GM18519 (cell line): ENCODE results near the gene IFNG.
A peak's percentile ranks its signal among the peaks of the same experiment; 100 is the strongest.
"Not testable (repeated sequence)": the region's sequence is repeated elsewhere in the genome, so short reads cannot be mapped to it uniquely, and the experiment has no call there.

Experiments
- ATAC-seq: cut with Tn5 transposase; IDR thresholded peaks from one replicate; pipeline ENCODE4 v1.9.1; 2021; ENCODE audit warnings: mild to moderate bottlenecking, moderate library complexity; ENCODE audit not compliant: unreplicated experiment, low FRiP score

Gene IFNG

GRCh38 chr12:68159681-68160304 lies at the start of gene IFNG:
IFNG (minus strand) TSS chr12:68159740; CDS start chr12:68159615, 125 bp downstream.
- ATAC-seq = no peak

GRCh38 chr12:68209048-68209728 lies 49.6 kb upstream of the IFNG start:
- not testable (repeated sequence) for ATAC-seq

- ATAC-seq = no peak
These were observed 47.7 kb upstream of the IFNG start for GRCh38 chr12:68207276-68207675.

- no peak for ATAC-seq
These were observed 46.9 kb upstream of the IFNG start for GRCh38 chr12:68206446-68206845.

GRCh38 chr12:68203460-68203875 lies 43.9 kb upstream of the IFNG start:
- no peak for ATAC-seq

- no peak for ATAC-seq
These were observed 41.3 kb upstream of the IFNG start for GRCh38 chr12:68200854-68201253.

- ATAC-seq = no peak
These were observed 39.6 kb upstream of the IFNG start for GRCh38 chr12:68199127-68199526.

GRCh38 chr12:68198507-68199086 lies 39.1 kb upstream of the IFNG start:
- no peak for ATAC-seq

- ATAC-seq = no peak
These were observed 30.8 kb upstream of the IFNG start for GRCh38 chr12:68190301-68190700.

GRCh38 chr12:68189821-68190242 lies 30.3 kb upstream of the IFNG start:
- no peak for ATAC-seq

- ATAC-seq = no peak
These were observed 26.1 kb upstream of the IFNG start for GRCh38 chr12:68185598-68185997.

- no peak for ATAC-seq
These were observed 21.5 kb upstream of the IFNG start for GRCh38 chr12:68180792-68181744.

- ATAC-seq = no peak
These were observed 19.4 kb upstream of the IFNG start for GRCh38 chr12:68178774-68179439.

- ATAC-seq = no peak
These were observed 18.6 kb upstream of the IFNG start for GRCh38 chr12:68178184-68178583.

- ATAC-seq = no peak
These were observed 18.0 kb upstream of the IFNG start for GRCh38 chr12:68177562-68177961.

GRCh38 chr12:68176257-68176656 lies 16.7 kb upstream of the IFNG start:
- ATAC-seq = no peak

- ATAC-seq = peak; percentile 88
These were observed 16.1 kb upstream of the IFNG start for GRCh38 chr12:68175557-68176061.

GRCh38 chr12:68174761-68175160 lies 15.2 kb upstream of the IFNG start:
- not testable (repeated sequence) for ATAC-seq

GRCh38 chr12:68173792-68174191 lies 14.3 kb upstream of the IFNG start:
- no peak for ATAC-seq

- ATAC-seq = no peak
These were observed 11.2 kb upstream of the IFNG start for GRCh38 chr12:68170726-68171125.
